Mesodermal cell (in vitro differentiated cells): Measurements from ENCODE around the gene FATE1.

ENCODE experiments used
- H3K27ac ChIP-seq: 2 replicates; pipeline ENCODE4 v1.7.0; 2013; ENCODE audit warnings: mild to moderate bottlenecking, low read depth, low read length, moderate library complexity; ENCODE audit not compliant: severe bottlenecking
- H3K36me3 ChIP-seq: 2 replicates; pipeline ENCODE4 v1.7.1; 2013; ENCODE audit warnings: mild to moderate bottlenecking, low read length, moderate library complexity; ENCODE audit not compliant: control insufficient read depth, insufficient read depth
- H3K4me1 ChIP-seq: one replicate; pipeline ENCODE4 v1.7.1; 2013; ENCODE audit warnings: mild to moderate bottlenecking, low read length; ENCODE audit not compliant: insufficient read depth, control insufficient read depth, poor library complexity, severe bottlenecking
- H3K4me3 ChIP-seq: 2 replicates; pipeline ENCODE4 v1.7.0; 2013; ENCODE audit warnings: low read length, control low read depth, mild to moderate bottlenecking; ENCODE audit not compliant: insufficient read depth, poor library complexity, severe bottlenecking; ENCODE audit errors: extremely low read depth
- H3K9me3 ChIP-seq: 2 replicates; pipeline ENCODE4 v1.7.1; 2013; ENCODE audit warnings: mild to moderate bottlenecking, low read length, moderate library complexity; ENCODE audit not compliant: control insufficient read depth
- WGBS, 2 experiments: methylation state at CpG; one replicate each; pipeline ENCODE4 v1.1.5; 2013; ENCODE audit warnings: missing lambda C conversion rate in 2 of 2; ENCODE audit not compliant: insufficient coverage in 2 of 2; 5-methylcytosine and 5-hydroxymethylcytosine counted together

The FATE1 gene

DNA sequence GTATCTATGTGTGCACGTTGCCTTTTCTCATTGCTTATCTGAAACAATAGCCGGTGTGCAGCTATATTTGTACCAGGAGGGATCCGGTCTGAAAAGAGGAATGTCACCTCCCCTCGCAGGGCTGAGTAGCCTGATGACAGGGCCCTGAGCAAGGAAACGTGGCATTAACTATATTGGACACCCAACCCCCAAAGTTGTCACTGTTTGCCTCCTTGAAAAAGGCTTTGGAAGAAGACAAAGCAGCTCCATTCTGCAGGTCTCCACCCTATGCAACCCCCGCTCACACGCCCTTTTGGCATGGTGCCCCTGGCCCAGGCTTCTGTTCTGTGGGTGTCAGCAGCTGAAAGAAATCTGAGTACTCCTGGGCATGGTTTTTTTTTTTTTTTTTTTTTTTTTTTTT, 12.3 kb upstream of the FATE1 start:
- Histone ChIP-seq H3K36me3 (no peaks in the 10 kb centered on the region), H3K4me1 (no peaks in the 10 kb centered on the region), H3K27ac (no peak overlapping the region), H3K4me3 (no peak overlapping the region), H3K9me3 (no peaks in the 10 kb centered on the region)
- 93% methylated on average over 3 of the region's 7 CpGs; no CpG with 5 or more reads in 1 of the 2 experiments for WGBS, 2 experiments

DNA sequence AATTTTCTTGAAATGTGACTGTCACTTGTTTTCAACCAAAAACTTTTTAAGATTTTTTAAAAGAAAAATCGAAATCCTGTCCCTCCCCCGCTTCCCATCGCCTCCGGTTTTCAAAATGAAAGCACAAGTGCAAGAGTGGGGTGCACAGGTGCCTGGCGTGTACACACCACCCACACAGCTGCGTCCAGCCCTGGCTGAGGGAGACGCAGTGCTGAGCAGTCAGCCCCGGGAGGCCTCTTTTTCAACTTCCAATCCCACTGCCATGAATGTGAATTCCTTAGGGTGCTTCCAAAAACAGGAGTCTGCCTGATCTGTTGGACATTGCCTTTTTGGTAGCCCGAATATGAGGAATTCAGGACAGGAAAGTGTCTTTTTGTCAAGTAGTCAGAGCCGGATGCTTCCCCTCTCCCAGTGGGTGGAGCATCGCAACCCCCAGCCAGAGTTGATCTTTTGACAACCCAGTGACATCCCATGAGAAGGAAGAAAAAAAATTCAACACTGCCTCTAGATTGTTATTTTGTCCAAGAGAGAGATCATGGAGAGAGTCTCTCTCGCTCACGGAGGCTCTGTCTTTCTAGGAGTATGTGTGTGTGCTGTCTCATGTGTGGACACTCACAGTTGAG, 11.7 kb upstream of the FATE1 start:
- 90 to 93% methylated on average over 4 to 5 of the region's 13 CpGs for WGBS, 2 experiments

DNA sequence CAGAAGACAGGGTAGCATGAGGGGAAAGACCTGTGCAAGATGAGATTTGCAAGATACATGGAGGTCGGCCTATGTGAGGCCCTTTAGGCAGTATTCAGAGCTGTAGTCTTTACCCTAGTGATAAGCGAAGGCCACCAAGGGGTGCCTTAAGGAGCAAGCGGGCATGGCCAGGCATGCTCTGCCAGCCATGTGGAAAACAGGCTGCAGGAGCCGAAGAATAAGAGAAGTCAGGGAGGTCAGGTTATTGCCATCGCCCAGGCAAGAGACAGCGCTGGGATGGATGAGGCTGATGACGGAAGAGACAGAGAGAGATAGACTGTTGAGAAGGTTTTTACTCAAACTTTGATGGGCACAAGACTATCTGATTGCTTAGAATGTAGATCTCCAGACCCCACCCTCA, 7.0 kb upstream of the FATE1 start:
- Histone ChIP-seq H3K4me1 (no peaks in the 10 kb centered on the region), H3K36me3 (no peaks in the 10 kb centered on the region), H3K4me3 (no peak overlapping the region), H3K9me3 (no peaks in the 10 kb centered on the region), H3K27ac (no peak overlapping the region)
- 78% methylated on average over 5 of the region's 7 CpGs for WGBS, 2 experiments

More for the DNA sequence above, 11.7 kb upstream of the FATE1 start:
- no peaks in the 10 kb centered on the region for H3K36me3 ChIP-seq
- H3K27ac ChIP-seq: no peak overlapping the region
- no peak overlapping the region for H3K4me3 ChIP-seq
- no peaks in the 10 kb centered on the region for H3K4me1 ChIP-seq
- H3K9me3 ChIP-seq: no peaks in the 10 kb centered on the region

DNA sequence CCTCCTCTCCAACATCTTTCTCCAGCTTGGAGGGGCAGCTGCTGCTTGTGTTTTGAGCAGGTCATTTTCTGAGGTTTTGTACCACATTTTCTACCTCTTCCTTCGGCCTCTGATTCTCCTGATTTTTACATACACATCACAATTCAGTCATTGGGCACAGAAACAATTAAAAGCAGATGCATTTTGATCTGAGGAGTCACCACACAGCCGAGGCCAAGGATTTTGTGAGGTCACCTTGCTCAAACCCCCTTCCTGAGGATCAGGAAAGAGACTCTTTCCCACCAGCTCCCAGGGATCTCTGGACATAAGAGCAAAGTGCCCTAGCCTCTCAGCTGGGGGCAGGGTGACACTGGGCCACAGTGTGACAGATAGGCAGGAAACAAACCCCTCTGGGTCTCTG, 5.4 kb upstream of the FATE1 start:
- H3K4me3 ChIP-seq: no peak overlapping the region
- H3K27ac ChIP-seq: no peak overlapping the region
- H3K9me3 ChIP-seq: no peaks in the 10 kb centered on the region
- no peaks in the 10 kb centered on the region for H3K4me1 ChIP-seq
- 80% methylated on average over 1 of the region's 2 CpGs; no CpG with 5 or more reads in 1 of the 2 experiments for WGBS, 2 experiments
- H3K36me3 ChIP-seq: no peaks in the 10 kb centered on the region

DNA sequence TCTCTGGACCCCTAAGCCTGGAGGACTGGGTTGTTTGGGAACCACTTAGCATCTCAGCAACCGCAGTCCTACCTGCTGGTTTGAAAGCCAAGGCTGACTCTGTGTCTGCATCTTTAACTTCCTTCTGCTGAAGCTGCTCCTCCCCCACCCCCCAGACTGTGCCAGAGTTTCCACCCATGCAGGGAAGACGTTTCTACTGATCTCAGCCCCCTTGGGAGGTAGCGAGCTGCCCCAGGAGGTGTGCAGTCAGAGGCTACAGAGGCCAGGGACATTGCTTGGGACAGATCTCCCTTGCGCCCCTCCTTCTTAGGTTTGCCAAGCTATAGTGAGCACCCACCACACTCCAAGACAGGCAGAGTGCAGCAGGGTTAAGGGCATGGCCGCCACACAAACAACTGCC, 4.7 kb upstream of the FATE1 start:
- H3K36me3 ChIP-seq: no peaks in the 10 kb centered on the region
- H3K4me3 ChIP-seq: no peak overlapping the region
- no peak overlapping the region for H3K27ac ChIP-seq
- WGBS, 2 experiments: 80% methylated on average over 1 of the region's 5 CpGs; no CpG with 5 or more reads in 1 of the 2 experiments
- no peaks in the 10 kb centered on the region for H3K9me3 ChIP-seq
- H3K4me1 ChIP-seq: no peaks in the 10 kb centered on the region

DNA sequence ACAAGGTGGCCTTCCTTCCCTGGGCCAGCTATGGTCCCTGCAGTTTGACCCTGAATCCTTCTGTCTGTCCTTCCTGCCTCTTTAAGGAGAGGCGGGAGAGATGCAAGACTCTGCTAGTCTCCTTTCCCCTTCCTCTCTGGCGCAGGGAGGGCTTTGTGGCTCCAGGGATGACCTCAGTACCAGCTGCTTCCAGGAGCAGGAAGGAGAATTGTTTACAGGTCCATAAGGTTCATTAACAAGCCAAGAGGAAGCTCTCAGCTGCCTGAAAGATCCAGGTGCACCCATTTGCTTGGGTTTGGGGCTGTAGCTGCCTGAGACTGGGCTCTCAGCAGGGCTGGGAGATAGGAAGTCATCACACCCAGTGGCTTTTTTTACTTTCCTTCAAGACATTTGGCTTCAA, 4.0 kb upstream of the FATE1 start:
- H3K27ac ChIP-seq: no peak overlapping the region
- H3K4me1 ChIP-seq: no peaks in the 10 kb centered on the region
- H3K4me3 ChIP-seq: no peak overlapping the region
- H3K36me3 ChIP-seq: no peaks in the 10 kb centered on the region
- no peaks in the 10 kb centered on the region for H3K9me3 ChIP-seq
- 80% methylated on average over 1 of the region's 2 CpGs; no CpG with 5 or more reads in 1 of the 2 experiments for WGBS, 2 experiments

DNA sequence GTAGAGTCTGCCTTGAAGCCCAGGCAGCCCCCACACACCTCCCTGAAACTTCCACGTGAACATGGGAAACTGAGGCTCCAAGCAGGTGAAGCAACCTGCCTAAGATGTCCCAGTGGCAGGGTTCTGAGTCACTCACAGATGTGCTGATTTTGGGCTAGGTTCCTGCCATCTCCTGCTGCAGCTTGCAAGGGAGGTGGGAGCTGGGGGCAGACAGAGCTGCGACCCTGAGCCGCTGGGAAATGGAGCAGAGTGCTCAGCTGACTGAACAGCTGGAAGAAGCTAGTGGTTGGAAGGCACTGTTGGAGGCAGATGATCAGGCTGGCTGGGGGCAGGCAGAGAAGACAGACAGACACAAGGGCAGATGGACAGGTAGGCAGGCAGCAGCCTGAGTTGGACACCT, 3.6 kb upstream of the FATE1 start:
- WGBS, 2 experiments: 89% methylated on average over 2 of the region's 3 CpGs; no CpG with 5 or more reads in 1 of the 2 experiments
- Histone ChIP-seq H3K27ac (no peak overlapping the region), H3K4me1 (no peaks in the 10 kb centered on the region), H3K4me3 (no peak overlapping the region), H3K36me3 (no peaks in the 10 kb centered on the region), H3K9me3 (no peaks in the 10 kb centered on the region)

DNA sequence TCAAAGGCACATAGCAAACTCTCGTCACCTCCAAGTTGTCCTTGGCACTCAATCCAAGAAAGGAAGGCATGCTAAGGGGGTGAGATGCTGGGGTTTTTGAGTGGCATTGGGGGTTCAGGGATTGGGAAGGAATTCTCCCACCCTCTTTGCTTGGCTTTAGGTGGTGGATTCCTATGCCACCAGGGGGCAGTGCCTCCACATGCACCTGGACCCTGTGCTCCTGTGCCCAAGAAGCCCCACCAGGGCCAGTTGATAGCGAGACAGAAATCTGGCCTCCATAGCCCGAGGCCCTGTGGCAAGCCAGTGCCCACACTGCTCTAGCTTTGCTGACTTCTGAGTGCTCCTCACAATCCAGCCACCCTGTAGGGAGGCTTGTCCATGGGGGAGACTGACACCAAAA, 2.0 kb upstream of the FATE1 start:
- no peak overlapping the region for H3K27ac ChIP-seq
- WGBS, 2 experiments: no CpG with 5 or more reads among the region's 3 CpGs

DNA sequence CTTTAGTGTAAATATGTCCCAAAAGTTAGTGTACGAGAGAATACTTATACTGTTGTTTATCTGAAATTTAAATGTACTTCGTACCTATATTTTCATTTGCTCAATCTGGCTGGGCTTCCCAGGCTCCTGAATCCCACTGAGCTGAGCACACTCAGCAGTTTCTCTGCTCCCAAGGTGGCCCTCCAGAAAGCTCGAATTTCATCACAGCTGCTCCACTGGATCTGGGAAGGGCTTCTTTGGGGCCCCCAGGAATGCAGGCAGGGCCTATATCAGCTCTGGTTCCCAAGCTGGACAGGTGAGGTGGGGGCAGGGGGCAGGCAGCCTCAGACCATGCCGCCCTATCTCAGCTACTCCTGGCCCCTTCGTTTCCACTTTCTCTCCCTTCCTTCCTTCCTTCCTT, 1.5 kb upstream of the FATE1 start:
- no peaks in the 10 kb centered on the region for H3K4me1 ChIP-seq
- H3K9me3 ChIP-seq: no peaks in the 10 kb centered on the region
- H3K4me3 ChIP-seq: no peak overlapping the region
- no peak overlapping the region for H3K27ac ChIP-seq
- no CpG with 5 or more reads among the region's 5 CpGs for WGBS, 2 experiments
- no peaks in the 10 kb centered on the region for H3K36me3 ChIP-seq

More for the DNA sequence above, 2.0 kb upstream of the FATE1 start:
- Histone ChIP-seq H3K36me3 (no peaks in the 10 kb centered on the region), H3K4me1 (no peaks in the 10 kb centered on the region), H3K4me3 (no peak overlapping the region), H3K9me3 (no peaks in the 10 kb centered on the region)

DNA sequence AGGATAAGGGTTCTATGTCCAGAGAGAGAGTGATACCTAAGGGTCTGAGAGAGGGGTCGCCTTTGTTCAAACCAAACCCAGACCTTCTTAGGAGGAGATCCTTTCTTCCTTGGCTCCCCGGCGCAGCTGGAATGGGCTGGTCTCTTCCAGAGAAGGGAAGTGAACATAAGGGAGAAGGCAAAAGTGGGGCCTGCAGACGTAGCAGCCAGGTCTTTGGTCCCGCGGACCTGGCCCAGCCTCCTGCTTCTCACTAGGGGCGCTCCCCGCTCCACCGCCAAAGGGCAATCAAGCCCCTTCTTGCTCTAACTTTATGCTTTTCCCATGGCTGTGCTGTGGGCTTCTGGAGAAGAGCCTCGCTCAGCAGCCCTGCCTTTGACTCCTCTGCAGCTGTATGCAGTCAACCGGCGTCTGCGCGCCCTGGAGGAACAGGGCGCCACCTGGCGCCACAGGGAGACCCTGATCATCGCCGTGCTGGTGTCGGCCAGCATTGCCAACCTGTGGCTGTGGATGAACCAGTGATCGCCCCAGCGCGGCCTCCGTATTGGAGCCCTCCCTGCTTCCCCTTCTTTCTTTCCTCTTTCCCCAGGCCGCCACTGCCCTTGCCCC, 6.5 kb downstream of the FATE1 start:
- no peaks in the 10 kb centered on the region for H3K36me3 ChIP-seq
- peaks cover 3% of the 10 kb centered on the region for H3K4me1 ChIP-seq
- H3K4me3 ChIP-seq: no peak overlapping the region
- WGBS, 2 experiments: 19 to 31% methylated on average over 12 to 16 of the region's 24 CpGs
- no peaks in the 10 kb centered on the region for H3K9me3 ChIP-seq
- H3K27ac ChIP-seq: no peak overlapping the region

DNA sequence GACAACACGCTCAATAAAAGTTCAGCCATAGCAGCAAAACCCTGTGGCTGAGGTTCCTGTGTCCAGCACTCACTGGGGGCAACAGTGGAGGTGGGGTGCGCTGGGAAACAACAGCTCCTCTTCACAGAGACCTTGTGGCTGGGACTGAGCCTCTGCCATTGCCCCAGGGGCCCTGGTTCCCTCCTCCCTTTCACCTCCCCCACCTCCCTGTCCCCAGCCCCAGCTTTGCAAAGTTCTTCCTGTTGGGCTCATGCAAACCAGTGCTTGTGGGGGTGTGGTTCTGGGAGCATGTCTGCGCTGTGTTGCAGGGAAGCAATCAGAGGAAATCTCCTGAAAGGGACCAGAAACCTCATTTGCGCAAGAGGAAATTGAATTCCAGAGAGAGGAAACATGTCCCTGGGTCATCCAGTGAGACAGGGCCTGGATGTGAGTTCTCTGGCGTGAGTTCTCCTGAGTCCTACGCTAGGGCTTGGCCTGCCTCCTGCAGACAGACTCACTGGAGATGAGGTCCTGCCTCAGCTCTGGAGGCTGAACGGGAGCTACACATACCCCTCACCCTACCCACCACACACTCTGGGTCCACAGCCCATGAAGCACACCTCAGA, 7.4 kb downstream of the FATE1 start:
- no peaks in the 10 kb centered on the region for H3K9me3 ChIP-seq
- no peaks in the 10 kb centered on the region for H3K36me3 ChIP-seq
- no peak overlapping the region for H3K27ac ChIP-seq
- H3K4me3 ChIP-seq: no peak overlapping the region
- peaks cover 3% of the 10 kb centered on the region for H3K4me1 ChIP-seq
- WGBS, 2 experiments: 82 to 100% methylated on average over 2 to 5 of the region's 7 CpGs
